MCF 10A (cell line): ENCODE results near the gene AP5B1. TPM values are rescaled to one million over a fixed set of nuclear protein-coding genes. Genes with fewer than 3 reads are reported as not detected.

ENCODE experiments used
- BruUV-seq: library from RNA; stranded (reverse); fragments of 400-500 nt; replicated peaks from 2 replicates; lab custom pipeline; 2021; lab: Mats Ljungman, UMichigan
- CTCF ChIA-PET: fragments of 300-600 bp; sonication (Branson Sonifier 250); formaldehyde crosslinking; extraction: SDS; loops from one replicate; lab custom pipeline; 2021; ENCODE audit warnings: antibody characterized with exemption, inconsistent platforms; lab: Yijun Ruan, JAX
- POLR2A ChIA-PET: fragments of 300-600, 350-650 bp; sonication (Branson Sonifier 250); formaldehyde crosslinking; extraction: SDS; loops from one replicate; lab custom pipeline; 2020; ENCODE audit warnings: antibody characterized with exemption, inconsistent platforms; lab: Yijun Ruan, JAX
- DNase-seq: peaks from one replicate; pipeline ENCODE4 v3.0.0-alpha.2; 2018; ENCODE audit not compliant: unreplicated experiment
- H3K27ac Mint-ChIP-seq: one replicate; pipeline ENCODE4 v1.8.0; 2022; ENCODE audit warnings: mild to moderate bottlenecking, low read depth, mixed read lengths; ENCODE audit not compliant: unreplicated experiment
- H3K27me3 Mint-ChIP-seq: one replicate; pipeline ENCODE4 v1.8.0; 2022; ENCODE audit warnings: mixed read lengths; ENCODE audit not compliant: insufficient read depth, unreplicated experiment
- H3K36me3 Mint-ChIP-seq: one replicate; pipeline ENCODE4 v1.8.0; 2022; ENCODE audit warnings: mild to moderate bottlenecking, moderate library complexity, mixed read lengths; ENCODE audit not compliant: insufficient read depth, unreplicated experiment
- H3K4me1 Mint-ChIP-seq: one replicate; pipeline ENCODE4 v1.8.0; 2022; ENCODE audit warnings: mixed read lengths; ENCODE audit not compliant: insufficient read depth, unreplicated experiment
- H3K4me3 Mint-ChIP-seq: one replicate; pipeline ENCODE4 v1.8.0; 2022; ENCODE audit warnings: mild to moderate bottlenecking, moderate library complexity, mixed read lengths; ENCODE audit not compliant: unreplicated experiment
- H3K9me3 Mint-ChIP-seq: one replicate; pipeline ENCODE4 v1.8.0; 2022; ENCODE audit warnings: mixed read lengths; ENCODE audit not compliant: unreplicated experiment
- CTCF ChIP-seq: fragments of 200-600 bp; IDR thresholded peaks from one replicate; pipeline ENCODE4 v1.8.0; 2022; ENCODE audit warnings: antibody characterized with exemption, mild to moderate bottlenecking; ENCODE audit not compliant: unreplicated experiment
- intact Hi-C: fragments of 100-400 bp; cut with micrococcal nuclease; formaldehyde crosslinking; loops from 2 replicates; pipeline ENCODE4 v1.14.1; 2022
- total RNA-seq: library from RNA; stranded (reverse); gene quantifications from 2 replicates; pipeline ENCODE4 v1.2.3, GENCODE V29; 2022

AP5B1 gene
- total RNA-seq, 1 experiment from 2014 or later = 12.9 TPM

GRCh38 chr11:65787649-65788622, 7.2 kb upstream of the AP5B1 start:
- ChIA-PET POLR2A (no interaction called here), CTCF (interaction anchor here (0.6 to 1.6 kb wide), 4 partner anchors 8 to 79 kb away, joined by 3 to 8 read pairs (median 6); partner anchors contain the start of gene KAT5)
- intact Hi-C loops = no loop called here
- Mint-ChIP-seq H3K36me3 (no peaks in the 10 kb centered on the region), H3K4me3 (no peak overlapping the region), H3K9me3 (no peaks in the 10 kb centered on the region), H3K27ac (no peak overlapping the region), H3K27me3 (peaks cover 22% of the 10 kb centered on the region), H3K4me1 (peaks cover 4% of the 10 kb centered on the region)
- BruUV-seq = no TSS peak
- no peak for TF ChIP-seq CTCF
- DNase-seq = no peak

GRCh38 chr11:65786786-65787636, 6.2 kb upstream of the AP5B1 start, which contains the start of gene OVOL1:
TSS of gene OVOL1 (plus strand) at chr11:65787063. CDS start at chr11:65787374, 311 bp downstream.
- no peak for TF ChIP-seq CTCF
- Mint-ChIP-seq H3K36me3 (no peaks in the 10 kb centered on the region), H3K4me3 (no peak within 1 kb of the TSS), H3K9me3 (no peaks in the 10 kb centered on the region), H3K27me3 (peaks cover 22% of the 10 kb centered on the region), H3K27ac (no peak within 1 kb of the TSS), H3K4me1 (no peaks in the 10 kb centered on the region)
- POLR2A ChIA-PET = no interaction called here
- CTCF ChIA-PET = no interaction called here
- DNase-seq = no peak
- BruUV-seq = no TSS peak
- intact Hi-C loops = no loop called here

- no peak for DNase-seq
- no peaks in the 10 kb centered on the region for H3K4me1 Mint-ChIP-seq
- intact Hi-C loops = no loop called here
- H3K36me3 Mint-ChIP-seq = no peaks in the 10 kb centered on the region
- ChIA-PET CTCF (interaction anchor here (0.7 kb wide), 1 partner anchor 10 kb away, joined by 3 read pairs; no protein-coding TSS in a partner anchor), POLR2A (interaction anchor here (1.0 to 1.3 kb wide), 2 partner anchors 10 to 32 kb away, joined by 3 read pairs; no protein-coding TSS in a partner anchor)
- H3K4me3 Mint-ChIP-seq = no peak overlapping the region
- no peak for TF ChIP-seq CTCF
- no peak overlapping the region for H3K27ac Mint-ChIP-seq
- H3K9me3 Mint-ChIP-seq = no peaks in the 10 kb centered on the region
- BruUV-seq = no TSS peak
- H3K27me3 Mint-ChIP-seq = peaks cover 22% of the 10 kb centered on the region
Observed at GRCh38 chr11:65786008-65786785, 5.4 kb upstream of the AP5B1 start.
